HG03432 (cell line): ENCODE results near the gene SI.
"Not testable (repeated sequence)": the region's sequence is repeated elsewhere in the genome, so short reads cannot be mapped to it uniquely, and the experiment has no call there.

Source experiments
- ATAC-seq: cut with Tn5 transposase; IDR thresholded peaks from one replicate; pipeline ENCODE4 v1.9.1; 2021; ENCODE audit warnings: mild to moderate bottlenecking, moderate library complexity; ENCODE audit not compliant: unreplicated experiment

The SI gene

DNA sequence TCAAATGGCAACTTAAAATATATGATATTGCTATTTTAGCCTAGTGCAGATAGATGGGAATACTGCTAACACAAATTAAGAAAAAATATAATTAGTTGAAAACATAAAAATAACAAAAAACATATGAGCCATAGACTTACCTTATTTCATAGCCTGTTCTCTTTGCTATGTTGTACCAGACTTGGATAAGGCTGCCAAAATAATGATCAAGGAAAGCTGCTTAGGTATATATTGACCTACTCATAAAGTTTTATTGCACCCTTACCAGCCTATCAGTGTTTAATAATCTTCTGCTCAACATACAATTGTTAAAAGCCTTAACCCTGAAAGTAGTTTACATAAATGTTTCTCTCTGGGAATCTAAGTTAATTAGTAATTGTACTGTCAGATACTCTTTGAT, at the start of gene SI:
Gene SI (minus strand): TSS at position 204 of the 400 bp plus-strand sequence. CDS start 2,484 bp downstream, outside the sequence.
- no peak for ATAC-seq

DNA sequence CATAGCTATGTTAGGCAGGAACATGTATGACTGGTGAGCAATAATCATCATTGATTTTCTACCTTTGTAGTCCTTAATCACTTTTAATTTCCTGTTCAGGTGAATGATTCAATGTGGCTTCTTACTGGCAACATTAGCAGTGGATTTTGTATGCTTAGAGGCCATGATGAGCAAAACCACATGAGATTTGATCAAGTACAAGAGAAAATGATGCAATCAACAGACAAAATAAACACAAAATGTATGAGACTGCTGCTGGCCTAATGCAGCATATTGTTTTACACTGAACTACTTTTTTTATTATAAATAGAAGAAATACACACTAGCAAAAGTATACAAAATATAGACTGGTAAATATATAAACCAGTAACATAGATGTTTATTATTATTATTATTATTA, 47.5 kb upstream of the SI start:
- ATAC-seq: no peak

DNA sequence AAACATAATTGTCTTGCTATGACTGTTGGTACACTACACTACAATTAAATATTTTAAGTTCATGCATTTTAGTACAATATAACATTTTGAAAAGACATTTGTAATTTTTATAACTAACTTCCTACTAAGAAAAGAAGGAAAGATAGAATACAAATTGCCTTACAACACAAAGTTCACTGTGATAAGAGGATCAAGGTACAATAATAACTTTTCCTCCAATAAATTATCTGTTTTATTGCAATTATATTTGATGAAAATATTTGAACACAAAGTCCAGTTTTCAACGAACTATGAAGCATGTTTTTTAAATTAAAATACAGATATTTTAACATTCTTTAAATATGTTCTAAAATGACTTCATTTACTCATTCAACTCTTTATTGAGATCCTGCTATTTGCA, 33.1 kb upstream of the SI start:
- no peak for ATAC-seq

DNA sequence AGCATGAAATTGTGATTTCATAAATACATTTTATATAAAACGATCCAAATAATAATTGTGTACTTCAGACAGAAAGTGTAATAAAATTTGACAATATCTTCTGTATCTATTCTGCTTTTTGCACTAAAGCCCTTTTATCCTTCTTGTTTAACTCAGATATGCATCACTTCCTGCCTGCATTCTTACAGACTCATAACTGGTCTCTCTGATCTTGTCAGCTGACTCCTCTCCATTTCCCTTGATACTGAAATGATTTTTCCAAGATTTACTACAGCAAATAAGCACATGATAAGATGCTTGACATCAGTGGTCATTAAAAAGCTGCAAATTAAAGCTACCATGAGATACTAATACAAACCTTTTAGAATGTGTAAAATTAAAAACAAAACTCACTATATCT, 25.3 kb upstream of the SI start:
- no peak for ATAC-seq

DNA sequence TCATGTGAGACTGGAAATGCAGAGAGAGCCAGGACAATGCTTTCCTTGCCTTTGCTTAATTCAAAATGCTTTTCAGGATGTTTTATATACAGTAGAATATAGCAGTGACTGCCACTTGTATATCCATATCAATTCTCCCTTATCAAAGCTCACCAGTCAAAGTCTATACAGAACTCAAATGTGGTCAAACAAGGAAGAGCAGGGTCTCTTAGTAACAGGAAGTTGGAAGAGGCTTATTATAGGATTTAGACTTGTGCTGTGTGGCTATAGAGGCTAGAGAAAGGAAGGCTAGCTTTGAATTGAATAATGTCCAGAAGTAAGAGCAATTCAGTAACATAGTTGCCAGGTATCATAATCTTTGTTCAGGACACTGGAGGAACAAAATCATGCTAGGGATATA, 4.4 kb upstream of the SI start:
- ATAC-seq: no peak

DNA sequence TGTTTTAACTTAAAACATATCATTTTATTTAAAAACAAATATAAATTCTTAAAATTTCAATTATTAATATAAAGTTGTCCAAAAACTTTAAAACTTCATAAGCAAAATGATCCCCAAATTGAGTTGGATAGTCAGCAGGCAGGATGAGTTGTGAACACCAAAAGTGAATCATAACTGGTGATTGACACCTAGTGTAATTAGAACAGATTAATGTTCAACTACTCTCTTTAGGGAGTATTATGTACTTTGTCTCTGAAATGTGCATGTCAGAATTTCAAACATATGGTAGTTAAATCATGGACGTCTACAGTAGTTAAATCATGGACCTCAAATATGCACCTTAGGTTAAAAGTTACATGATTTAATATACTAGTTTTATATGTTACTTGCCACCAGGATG, 2.9 kb upstream of the SI start:
- no peak for ATAC-seq

DNA sequence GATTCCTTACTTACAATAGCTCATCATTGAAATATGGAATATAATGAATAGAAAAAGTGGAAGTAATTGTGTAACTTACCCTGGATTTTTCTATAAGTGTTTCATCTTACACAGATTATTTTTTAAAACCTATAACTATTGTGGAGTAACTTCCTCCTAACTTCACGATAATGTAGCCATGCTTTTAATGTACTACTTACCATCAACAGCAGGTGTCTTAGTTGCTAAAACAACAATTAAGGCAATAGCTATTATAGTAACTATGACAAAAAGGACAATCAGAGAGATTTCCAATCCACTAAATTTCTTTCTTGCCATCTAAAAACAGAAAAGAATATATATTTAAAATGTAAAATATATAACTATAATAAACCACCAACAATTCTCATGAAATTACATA, 2.6 kb downstream of the SI start:
- no peak for ATAC-seq

DNA sequence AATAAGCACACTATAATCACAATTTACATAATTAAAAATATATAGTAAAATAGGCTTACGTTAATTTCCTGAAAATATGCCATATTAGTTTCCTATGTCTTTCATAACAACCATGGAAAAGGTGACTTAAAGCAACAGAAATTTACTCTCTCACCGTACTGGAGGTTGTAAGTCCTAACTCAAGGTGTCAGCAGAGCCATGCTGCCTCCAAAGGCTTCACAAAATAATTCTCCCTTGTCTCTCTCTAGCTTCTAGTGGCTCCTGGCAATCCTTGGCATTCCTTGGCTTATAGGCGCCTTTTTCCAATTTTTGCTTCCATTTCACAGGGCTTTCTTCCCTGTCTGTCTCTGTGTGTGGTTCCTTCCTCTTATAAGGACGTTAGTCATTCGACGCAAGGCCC, 7.6 kb downstream of the SI start:
- no peak for ATAC-seq

DNA sequence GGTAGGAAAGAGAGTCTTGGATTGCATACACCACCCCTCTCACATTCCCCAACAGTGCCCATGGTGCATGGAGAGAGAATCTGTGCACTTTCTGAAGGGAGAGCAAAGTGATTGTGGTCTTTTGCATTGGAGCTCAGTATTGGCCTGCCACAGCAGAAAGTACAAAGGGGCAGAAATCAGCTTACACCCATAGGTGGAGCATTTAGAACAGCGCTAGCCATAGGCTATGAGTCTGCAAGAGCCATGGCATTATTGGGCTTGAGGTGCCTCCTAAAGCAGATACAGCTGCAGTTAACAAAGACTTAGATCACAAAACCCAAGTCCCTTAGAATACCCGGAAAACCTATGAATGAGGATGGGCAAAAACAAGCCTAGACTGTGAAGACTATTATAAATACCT, 21.8 kb downstream of the SI start:
- no peak for ATAC-seq

DNA sequence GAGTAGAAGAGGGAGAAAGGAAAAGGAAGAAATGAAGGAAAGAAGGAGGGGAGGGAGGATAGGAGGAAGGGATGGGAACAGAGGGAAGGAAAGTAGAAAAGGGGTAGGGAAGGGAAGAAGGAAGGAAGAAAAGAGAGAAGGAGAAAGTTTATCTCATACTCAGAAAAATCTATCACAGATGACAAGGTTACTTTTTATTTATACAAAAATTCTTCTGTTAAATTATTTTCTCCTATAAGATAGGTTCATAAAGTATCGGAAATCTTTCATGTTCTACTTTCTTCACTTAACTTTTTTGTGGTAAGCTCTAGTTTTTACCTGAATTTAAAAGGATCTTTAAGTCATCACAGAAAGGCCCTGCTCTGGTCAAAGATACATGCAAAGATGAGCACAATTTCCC, 38.1 kb downstream of the SI start:
- no peak for ATAC-seq

DNA sequence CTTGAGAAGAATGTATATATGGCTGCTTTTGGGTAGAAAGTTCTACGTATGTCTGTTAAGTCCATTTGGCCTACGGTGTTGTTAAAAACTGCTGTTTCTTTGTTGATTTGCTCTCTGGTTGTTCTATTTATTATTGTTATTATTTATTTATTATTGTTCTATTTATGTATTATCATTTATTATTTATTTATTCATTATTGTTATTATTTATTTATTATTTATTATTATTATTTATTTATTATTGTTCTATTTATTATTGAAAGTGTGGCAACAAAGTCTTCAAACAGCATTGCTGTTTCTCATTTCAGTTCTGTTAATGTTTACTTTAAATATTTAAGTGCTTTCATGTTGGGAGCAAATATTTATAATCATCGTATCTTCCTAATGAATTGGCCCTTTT, 66.7 kb downstream of the SI start:
- no peak for ATAC-seq

DNA sequence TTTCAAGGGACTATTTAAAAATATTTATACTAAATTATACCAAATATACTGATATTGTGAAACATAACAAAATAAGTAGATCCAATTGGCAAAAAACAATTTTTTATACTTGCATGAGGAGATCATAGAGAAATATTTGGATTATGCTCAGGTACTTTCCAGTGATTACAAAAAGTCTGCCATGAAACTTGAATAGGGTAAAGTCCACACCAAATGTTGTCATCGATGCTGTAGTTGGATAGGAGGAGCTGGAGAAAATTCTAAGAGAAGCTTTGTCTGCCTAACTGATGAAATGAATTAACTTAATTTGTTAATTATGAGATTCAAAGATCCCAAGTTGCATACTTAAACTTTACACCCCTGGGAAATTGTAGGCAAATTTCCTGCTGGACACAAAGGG, 93.3 kb downstream of the SI start:
- no peak for ATAC-seq

DNA sequence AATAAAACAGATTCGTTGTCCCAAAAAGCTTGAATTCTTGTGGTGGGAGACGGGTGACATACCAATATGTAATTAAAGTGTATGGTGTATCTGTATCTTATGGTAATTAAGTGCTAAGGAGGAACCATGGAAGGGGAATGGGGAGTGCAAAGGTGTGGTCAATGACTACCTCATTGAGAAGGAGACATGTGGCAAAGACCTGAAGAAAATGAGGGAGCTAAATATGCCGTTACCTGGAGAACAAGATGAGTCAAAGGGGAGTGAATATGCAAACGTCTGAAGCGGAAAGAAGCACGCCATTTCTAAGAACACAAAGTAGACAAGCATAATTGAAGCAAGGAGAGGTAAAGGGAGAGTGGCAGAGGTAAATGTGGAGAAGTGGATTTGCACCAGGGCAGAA, 115.7 kb downstream of the SI start:
- ATAC-seq: no peak

DNA sequence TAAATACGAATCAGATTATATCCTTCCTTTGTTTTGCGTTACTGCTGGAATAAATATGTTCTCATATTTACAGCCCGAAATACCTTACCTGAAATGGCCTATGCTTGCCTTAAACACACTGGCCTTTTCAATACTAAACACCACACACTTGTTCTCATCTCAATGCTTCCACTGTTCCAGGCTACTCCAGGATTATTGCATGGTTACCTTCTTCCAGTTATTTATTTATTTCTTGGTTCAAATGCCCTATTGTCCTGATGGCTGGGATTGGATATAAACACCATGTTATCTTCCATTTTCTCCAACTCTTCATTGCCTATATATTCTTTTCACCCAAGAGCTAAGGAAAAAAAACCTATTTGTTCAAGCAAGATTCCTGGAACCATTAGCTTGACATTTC, 125.3 kb downstream of the SI start:
- ATAC-seq: no peak

DNA sequence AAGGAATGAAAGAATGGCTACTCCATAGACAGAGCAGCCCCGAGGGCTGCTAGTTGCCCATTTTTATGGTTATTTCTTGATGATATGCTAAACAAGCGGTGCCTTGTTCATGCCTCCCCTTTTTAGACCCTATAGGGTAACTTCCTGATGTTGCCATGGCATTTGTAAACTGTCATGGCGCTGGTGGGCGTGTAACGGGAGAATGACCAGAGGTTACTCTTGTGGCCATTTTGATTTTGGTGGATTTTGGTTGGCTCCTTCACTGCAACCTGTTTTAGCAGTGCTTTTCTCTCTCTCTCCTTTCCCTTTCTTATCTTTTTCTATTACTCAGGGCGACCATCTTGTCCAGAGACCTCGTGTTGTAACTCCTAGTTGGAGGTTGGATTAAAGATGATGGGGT, 126.9 kb downstream of the SI start:
- not testable (repeated sequence) for ATAC-seq

DNA sequence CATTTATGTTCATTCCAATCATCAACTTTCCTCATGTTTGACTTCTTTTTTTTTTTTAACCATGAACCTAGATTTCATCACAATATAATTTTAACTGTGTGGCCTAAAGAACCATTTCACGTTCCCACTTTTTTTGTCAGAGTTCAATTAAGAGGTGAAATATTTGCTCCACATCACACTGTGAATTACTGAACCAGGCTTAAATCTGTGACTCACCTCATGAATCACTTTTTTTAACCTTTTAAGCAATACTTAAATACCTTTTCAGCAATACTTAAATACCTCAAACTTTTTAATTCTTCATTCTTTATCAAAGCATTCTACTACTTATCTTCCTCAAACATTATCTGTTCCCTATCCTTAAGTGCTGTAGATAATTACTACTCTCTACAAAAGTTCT, 137.6 kb downstream of the SI start:
- ATAC-seq: no peak

DNA sequence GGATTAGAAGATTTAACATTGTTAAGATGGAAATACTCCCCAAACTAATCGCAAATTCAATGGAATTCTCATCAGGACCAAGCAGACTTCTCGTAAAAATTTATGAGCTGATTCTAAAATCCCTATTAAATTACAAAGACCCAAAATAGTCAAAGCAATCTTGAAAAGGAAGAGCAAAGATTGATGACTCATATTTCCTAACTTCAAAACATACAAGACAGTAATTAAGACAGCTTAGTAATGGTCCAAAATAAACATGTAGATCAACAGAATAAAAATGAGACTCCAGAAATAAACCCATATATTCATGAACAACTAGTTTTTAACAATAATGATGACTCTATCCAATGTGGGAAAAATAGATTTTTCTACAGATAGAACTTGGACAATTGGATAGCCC, 148.7 kb downstream of the SI start:
- ATAC-seq: no peak
